HepG2 (cell line): ENCODE data around the gene ADI1. TPM values are rescaled to one million over a fixed set of nuclear protein-coding genes. Genes with fewer than 3 reads are reported as not detected.

ENCODE experiments used
- ATAC-seq: fragments of 200-7000 bp; cut with Tn5 transposase; 3 replicates; pipeline ENCODE4 v1.9.1; 2020; ENCODE audit warnings: mild to moderate bottlenecking, moderate library complexity
- BruUV-seq: library from RNA; stranded (reverse); fragments of 400-500 nt; replicated peaks from 2 replicates; lab custom pipeline; 2021; lab: Mats Ljungman, UMichigan
- CTCF ChIA-PET: fragments of 300-600 bp; formaldehyde crosslinking; extraction: SDS; loops from one replicate; lab custom pipeline; 2021; ENCODE audit warnings: low total read pairs, inconsistent platforms, low intra/inter-chr PET ratio; lab: Yijun Ruan, JAX
- POLR2A ChIA-PET: fragments of 350-600 bp; sonication (Branson Sonifier 250); formaldehyde crosslinking; loops from one replicate; lab custom pipeline; 2020; ENCODE audit warnings: antibody characterized with exemption, inconsistent platforms; lab: Yijun Ruan, JAX
- DNase-seq: peaks from one replicate; pipeline ENCODE4 v3.0.0-alpha.2; 2015; ENCODE audit warnings: low spot score
- FAIRE-seq: peaks from 3 replicates; lab custom pipeline; 2011; peaks lifted over from hg19 to GRCh38; lab: Jason Lieb, UNC
- H2AFZ ChIP-seq: one replicate; pipeline ENCODE4 v1.6.1; 2011; ENCODE audit warnings: low read length, inconsistent platforms
- H3K27ac ChIP-seq: fragments of 300-600 bp; 3 replicates; pipeline ENCODE4 v1.8.0; 2011; ENCODE audit warnings: mixed run types, mild to moderate bottlenecking, mixed read lengths, low read length, inconsistent platforms; ENCODE audit not compliant: insufficient read depth; ENCODE audit errors: extremely low read length
- H3K27me3 ChIP-seq, 2 experiments: fragments of 200-600 bp in 1 of 2; 2 replicates in 1 of 2; 3 replicates in 1 of 2; pipeline versions ENCODE4 v1.6.0 to v1.8.0; 2011; ENCODE audit warnings: low read length in 2 of 2, mild to moderate bottlenecking in 2 of 2, moderate library complexity in 2 of 2, inconsistent platforms in 1 of 2; ENCODE audit not compliant: insufficient read depth in 2 of 2, control insufficient read depth in 1 of 2
- H3K36me3 ChIP-seq, 2 experiments: fragments of 200-600 bp in 1 of 2; replicated peaks in 1 of 2; 2 replicates in 1 of 2; 3 replicates in 1 of 2; pipeline versions ENCODE4 v1.5.1 to v1.8.0; 2011; ENCODE audit warnings: low read length in 2 of 2, inconsistent platforms in 1 of 2; ENCODE audit not compliant: insufficient read depth in 2 of 2, control insufficient read depth in 1 of 2
- H3K4me1 ChIP-seq: 2 replicates; pipeline ENCODE4 v1.5.1; 2012; ENCODE audit warnings: low read length, inconsistent platforms; ENCODE audit not compliant: insufficient read depth
- H3K4me2 ChIP-seq: 2 replicates; pipeline ENCODE4 v1.6.0; 2011; ENCODE audit warnings: low read depth, low read length, inconsistent platforms
- H3K4me3 ChIP-seq, 3 experiments: fragments of 200-600 bp in 1 of 3; sonication (generic), shearing (Covaris generic) in 1 of 3; replicated peaks in 1 of 3; 2 replicates each; pipeline ENCODE4 v1.5.1; 2011 to 2016; ENCODE audit warnings: low read length in 3 of 3, inconsistent platforms in 2 of 3, low read depth in 2 of 3, mild to moderate bottlenecking in 2 of 3, control low read depth in 1 of 3, mixed read lengths in 1 of 3; ENCODE audit not compliant: insufficient read depth in 1 of 3
- H3K79me2 ChIP-seq: one replicate; pipeline ENCODE4 v1.6.1; 2011; ENCODE audit warnings: low read length, inconsistent platforms; ENCODE audit not compliant: insufficient read depth
- H3K9ac ChIP-seq: 2 replicates; pipeline ENCODE4 v1.6.0; 2011; ENCODE audit warnings: mild to moderate bottlenecking, low read depth, low read length, inconsistent platforms; ENCODE audit not compliant: insufficient read depth
- H3K9me3 ChIP-seq: 2 replicates; pipeline ENCODE4 v1.5.1; 2012; ENCODE audit warnings: mild to moderate bottlenecking, low read length
- H4K20me1 ChIP-seq: 2 replicates; pipeline ENCODE4 v1.6.0; 2011; ENCODE audit warnings: inconsistent platforms, mild to moderate bottlenecking, low read length, moderate library complexity; ENCODE audit not compliant: insufficient read depth
- ELF3 ChIP-seq: IDR thresholded peaks from 2 replicates; pipeline ENCODE4 v1.6.1; 2016; ENCODE audit warnings: missing genetic modification reagents, missing compliant biosample characterization
- FOXO4 ChIP-seq: sonication (generic); formaldehyde crosslinking; conservative IDR thresholded peaks from 2 replicates; pipeline ENCODE4 v1.8.1; 2023; ENCODE audit warnings: missing genetic modification reagents
- ISL2 ChIP-seq: sonication (generic); formaldehyde crosslinking; IDR thresholded peaks from 2 replicates; pipeline ENCODE4 v1.5.0; 2020; ENCODE audit warnings: missing genetic modification reagents
- SAP130 ChIP-seq: IDR thresholded peaks from 2 replicates; pipeline ENCODE4 v1.6.1; 2016; ENCODE audit warnings: low read depth
- SNAI1 ChIP-seq: sonication (generic); formaldehyde crosslinking; IDR thresholded peaks from 2 replicates; pipeline ENCODE4 v1.5.0; 2020; ENCODE audit warnings: mild to moderate bottlenecking, missing genetic modification reagents, borderline replicate concordance
- TEAD3 ChIP-seq: optimal IDR thresholded peaks from 2 replicates; pipeline ENCODE3; 2016; ENCODE audit warnings: borderline replicate concordance
- TERF1 ChIP-seq: sonication (generic); formaldehyde crosslinking; IDR thresholded peaks from 2 replicates; pipeline ENCODE4 v1.8.0; 2022; ENCODE audit warnings: mild to moderate bottlenecking, missing genetic modification reagents, moderate library complexity
- ZFYVE20 ChIP-seq: sonication (generic); formaldehyde crosslinking; IDR thresholded peaks from 2 replicates; pipeline ENCODE4 v1.8.0; 2023; ENCODE audit warnings: low read depth, mild to moderate bottlenecking, moderate library complexity, missing genetic modification reagents, borderline replicate concordance
- ZNF709 ChIP-seq: sonication (generic); formaldehyde crosslinking; IDR thresholded peaks from 2 replicates; pipeline ENCODE4 v1.5.0; 2020; ENCODE audit warnings: mild to moderate bottlenecking, missing genetic modification reagents
- ZNF773 ChIP-seq: sonication (generic); formaldehyde crosslinking; IDR thresholded peaks from 2 replicates; pipeline ENCODE4 v1.4.0; 2020; ENCODE audit warnings: missing genetic modification reagents, borderline replicate concordance
- ZNF788 ChIP-seq: sonication (generic); formaldehyde crosslinking; IDR thresholded peaks from 2 replicates; pipeline ENCODE4 v1.5.0; 2020; ENCODE audit warnings: mild to moderate bottlenecking, missing genetic modification reagents, borderline replicate concordance
- WGBS: methylation state at CpG from one replicate; pipeline ENCODE4 v1.1.6; 2017; ENCODE audit warnings: low lambda C conversion rate; 5-methylcytosine and 5-hydroxymethylcytosine counted together
- in situ Hi-C: cut with HindIII; loops from 2 replicates; pipeline ENCODE4 v1.10.0; 2017; ENCODE audit warnings: low pct_unique_long_range_greater_than_20kb; ENCODE audit not compliant: extremely low pct_ligation_motif_present
- intact Hi-C: fragments of 100-400 bp; cut with micrococcal nuclease; formaldehyde crosslinking; loops from one replicate; pipeline ENCODE4 v1.10.0; 2022; ENCODE audit not compliant: unreplicated experiment
- polyA plus RNA-seq, 8 experiments: library from polyadenylated mRNA; depleted of rRNA in 3 of 8; stranded (reverse) in 7 of 8; unstranded in 1 of 8; fragments of >200 nt; fragmentation: Illumina TruSeq in 4 of 8; extraction: Trizol in 4 of 8; gene quantifications; 2 replicates each; pipeline versions ENCODE4 v1.2.1 to v1.2.3, GENCODE V29; 2011 to 2016; ENCODE audit warnings: low read depth in 4 of 8, missing spikeins in 1 of 8, mixed read lengths in 1 of 8; ENCODE audit not compliant: insufficient read depth in 1 of 8
- total RNA-seq, 5 experiments: library from RNA; depleted of rRNA; stranded (reverse); fragments of >200 nt; fragmentation: Illumina TruSeq; extraction: Trizol; gene quantifications; 2 replicates each; pipeline ENCODE4 v1.2.3, GENCODE V29; 2016; ENCODE audit warnings: low read depth in 1 of 5
- TF ChIP-seq, protein P1 (sequence below): sonication (generic); formaldehyde crosslinking; IDR thresholded peaks from 2 replicates; pipeline ENCODE4 v1.5.0; 2020; ENCODE audit warnings: missing genetic modification reagents
- TF ChIP-seq, protein P2 (sequence below): sonication (generic); formaldehyde crosslinking; IDR thresholded peaks from 2 replicates; pipeline ENCODE4 v1.4.0; 2020; ENCODE audit warnings: mild to moderate bottlenecking, missing genetic modification reagents

ADI1 gene
- total and polyA plus RNA-seq, 2 of the 13 experiments (the other 11 are each of a cell fraction or from before 2014, with no cell fraction given) = 28.7 to 123 TPM

DNA sequence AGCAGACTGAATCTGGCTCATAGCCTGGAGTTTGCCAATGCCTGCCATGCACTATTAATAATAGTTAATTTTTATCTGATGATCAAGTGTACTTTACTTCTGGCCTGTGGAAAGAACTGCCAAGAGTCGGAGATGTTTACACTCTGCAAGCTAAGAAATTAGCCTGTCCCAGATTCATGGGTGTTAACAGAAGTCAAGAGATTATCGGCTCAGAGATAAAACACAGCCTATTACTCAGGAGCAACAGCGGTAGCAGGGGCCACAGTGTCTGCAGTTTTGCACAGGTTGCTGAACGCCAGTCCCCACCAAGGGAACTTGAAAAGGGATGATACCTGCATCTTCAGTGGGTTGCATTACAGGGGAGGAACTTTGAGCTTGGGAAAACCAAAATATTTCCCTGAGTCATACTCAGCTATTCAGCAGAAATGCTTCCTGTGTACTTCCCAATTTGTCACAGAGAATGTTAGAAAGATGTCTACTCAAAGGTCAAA, 4.3 kb upstream of the ADI1 start (continued):
- 0 out of 2 replicates have a peak, but pooled peaks have one; percentile 53 for TF ChIP-seq FOXO4 (CRISPR knock-in tag)
- TF ChIP-seq, protein P1, sequence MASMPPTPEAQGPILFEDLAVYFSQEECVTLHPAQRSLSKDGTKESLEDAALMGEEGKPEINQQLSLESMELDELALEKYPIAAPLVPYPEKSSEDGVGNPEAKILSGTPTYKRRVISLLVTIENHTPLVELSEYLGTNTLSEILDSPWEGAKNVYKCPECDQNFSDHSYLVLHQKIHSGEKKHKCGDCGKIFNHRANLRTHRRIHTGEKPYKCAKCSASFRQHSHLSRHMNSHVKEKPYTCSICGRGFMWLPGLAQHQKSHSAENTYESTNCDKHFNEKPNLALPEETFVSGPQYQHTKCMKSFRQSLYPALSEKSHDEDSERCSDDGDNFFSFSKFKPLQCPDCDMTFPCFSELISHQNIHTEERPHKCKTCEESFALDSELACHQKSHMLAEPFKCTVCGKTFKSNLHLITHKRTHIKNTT (CRISPR knock-in tag) = no peak
- TF ChIP-seq SNAI1 = no peak
- TF ChIP-seq ELF3 = 0 out of 2 replicates have a peak, but pooled peaks have one; percentile 10
- no peak for TF ChIP-seq ZFYVE20 (CRISPR knock-in tag)
- 0 out of 2 replicates have a peak, but pooled peaks have one; percentile 44 for TF ChIP-seq SAP130 (CRISPR knock-in tag)
- TF ChIP-seq, all 625 proteins: peak for 46

DNA sequence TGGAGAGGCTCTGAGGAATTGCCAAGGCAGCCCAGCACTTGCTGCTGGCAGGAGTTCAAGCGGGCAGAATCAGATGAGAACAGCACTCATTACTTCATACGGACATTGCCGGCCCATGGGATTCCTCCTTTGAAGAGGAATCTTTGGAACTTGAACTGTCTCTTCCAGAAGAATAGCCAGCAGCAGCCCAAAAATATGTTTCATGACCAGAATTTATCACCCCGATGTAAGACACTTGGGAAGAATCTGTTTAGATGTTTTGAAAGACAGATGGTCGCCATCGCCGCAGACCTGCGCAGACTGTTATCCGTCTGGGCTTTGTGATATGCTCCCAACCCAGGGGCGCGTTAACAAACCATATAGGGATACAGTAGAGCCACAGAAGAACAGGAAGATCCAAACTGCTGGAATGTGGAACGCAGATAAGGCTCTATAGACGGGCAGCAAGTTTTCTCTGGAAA, 3.7 kb upstream of the ADI1 start:
- ChIA-PET CTCF (no interaction called here), POLR2A (interaction anchor here (0.8 to 3.3 kb wide), 3 partner anchors 13 to 51 kb away, joined by 4 to 50 read pairs (median 5); partner anchors contain the start of gene RNASEH1)
- H4K20me1 ChIP-seq = no peaks in the 10 kb centered on the region
- FAIRE-seq (no peak), ATAC-seq (peak; percentile 14), DNase-seq (peak; percentile 60)
- peaks cover 13% of the 10 kb centered on the region for H3K79me2 ChIP-seq
- peak overlapping the region; percentile 80 for H3K4me2 ChIP-seq
- H2AFZ ChIP-seq = peak overlapping the region; percentile 79
- peaks cover 0 to 2% of the 10 kb centered on the region in 2 experiments; a peak in 1 of 5 replicates for H3K36me3 ChIP-seq
- peak overlapping the region; percentile 26 to 53 (median 44) for H3K4me3 ChIP-seq
- BruUV-seq = no TSS peak
- no peaks in the 10 kb centered on the region for H3K9me3 ChIP-seq
- H3K9ac ChIP-seq = peak overlapping the region; percentile 42
- WGBS = 6% methylated on average over 13 of the region's 13 CpGs
- in situ Hi-C loops = no loop called here
- no peaks in the 10 kb centered on the region for H3K27me3 ChIP-seq
- H3K4me1 ChIP-seq = peaks cover 60% of the 10 kb centered on the region
- intact Hi-C loops = loop anchor here (1.0 to 5.0 kb wide), 2 partner anchors 13 to 146 kb away; partner anchors contain the start of genes EIPR1 and TRAPPC12
- peak overlapping the region; percentile 30 for H3K27ac ChIP-seq
- peak; percentile 55 for TF ChIP-seq TEAD3
- TF ChIP-seq ZNF709 (CRISPR knock-in tag) = peak; percentile 46
- no peak for TF ChIP-seq TERF1 (CRISPR knock-in tag)
- no peak for TF ChIP-seq ZNF788 (CRISPR knock-in tag)
- TF ChIP-seq, protein P2, sequence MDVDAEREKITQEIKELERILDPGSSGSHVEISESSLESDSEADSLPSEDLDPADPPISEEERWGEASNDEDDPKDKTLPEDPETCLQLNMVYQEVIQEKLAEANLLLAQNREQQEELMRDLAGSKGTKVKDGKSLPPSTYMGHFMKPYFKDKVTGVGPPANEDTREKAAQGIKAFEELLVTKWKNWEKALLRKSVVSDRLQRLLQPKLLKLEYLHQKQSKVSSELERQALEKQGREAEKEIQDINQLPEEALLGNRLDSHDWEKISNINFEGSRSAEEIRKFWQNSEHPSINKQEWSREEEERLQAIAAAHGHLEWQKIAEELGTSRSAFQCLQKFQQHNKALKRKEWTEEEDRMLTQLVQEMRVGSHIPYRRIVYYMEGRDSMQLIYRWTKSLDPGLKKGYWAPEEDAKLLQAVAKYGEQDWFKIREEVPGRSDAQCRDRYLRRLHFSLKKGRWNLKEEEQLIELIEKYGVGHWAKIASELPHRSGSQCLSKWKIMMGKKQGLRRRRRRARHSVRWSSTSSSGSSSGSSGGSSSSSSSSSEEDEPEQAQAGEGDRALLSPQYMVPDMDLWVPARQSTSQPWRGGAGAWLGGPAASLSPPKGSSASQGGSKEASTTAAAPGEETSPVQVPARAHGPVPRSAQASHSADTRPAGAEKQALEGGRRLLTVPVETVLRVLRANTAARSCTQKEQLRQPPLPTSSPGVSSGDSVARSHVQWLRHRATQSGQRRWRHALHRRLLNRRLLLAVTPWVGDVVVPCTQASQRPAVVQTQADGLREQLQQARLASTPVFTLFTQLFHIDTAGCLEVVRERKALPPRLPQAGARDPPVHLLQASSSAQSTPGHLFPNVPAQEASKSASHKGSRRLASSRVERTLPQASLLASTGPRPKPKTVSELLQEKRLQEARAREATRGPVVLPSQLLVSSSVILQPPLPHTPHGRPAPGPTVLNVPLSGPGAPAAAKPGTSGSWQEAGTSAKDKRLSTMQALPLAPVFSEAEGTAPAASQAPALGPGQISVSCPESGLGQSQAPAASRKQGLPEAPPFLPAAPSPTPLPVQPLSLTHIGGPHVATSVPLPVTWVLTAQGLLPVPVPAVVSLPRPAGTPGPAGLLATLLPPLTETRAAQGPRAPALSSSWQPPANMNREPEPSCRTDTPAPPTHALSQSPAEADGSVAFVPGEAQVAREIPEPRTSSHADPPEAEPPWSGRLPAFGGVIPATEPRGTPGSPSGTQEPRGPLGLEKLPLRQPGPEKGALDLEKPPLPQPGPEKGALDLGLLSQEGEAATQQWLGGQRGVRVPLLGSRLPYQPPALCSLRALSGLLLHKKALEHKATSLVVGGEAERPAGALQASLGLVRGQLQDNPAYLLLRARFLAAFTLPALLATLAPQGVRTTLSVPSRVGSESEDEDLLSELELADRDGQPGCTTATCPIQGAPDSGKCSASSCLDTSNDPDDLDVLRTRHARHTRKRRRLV = 0 out of 2 replicates have a peak, but pooled peaks have one; percentile 9
- peak; percentile 23; the same call in 1 of the 2 replicates for TF ChIP-seq SAP130 (CRISPR knock-in tag)
- no peak for TF ChIP-seq ZNF773
- 0 out of 2 replicates have a peak, but pooled peaks have one; percentile 10 for TF ChIP-seq ISL2 (CRISPR knock-in tag)
